22Rv1 (cell line): ENCODE results near the gene B9D1.

Experiments used
- H3K27ac ChIP-seq: fragments of 450-650 bp; 2 replicates; pipeline ENCODE4 v1.5.1; 2017
- ZFX ChIP-seq: fragments of 450-650 bp; IDR thresholded peaks from 2 replicates; pipeline ENCODE4 v1.6.1; 2017; ENCODE audit warnings: antibody characterized with exemption, borderline replicate concordance
- TF ChIP-seq, protein P1 (sequence below): fragments of 450-650 bp; IDR thresholded peaks from 2 replicates; pipeline ENCODE4 v1.5.1; 2017; ENCODE audit warnings: mild to moderate bottlenecking

The B9D1 gene

DNA sequence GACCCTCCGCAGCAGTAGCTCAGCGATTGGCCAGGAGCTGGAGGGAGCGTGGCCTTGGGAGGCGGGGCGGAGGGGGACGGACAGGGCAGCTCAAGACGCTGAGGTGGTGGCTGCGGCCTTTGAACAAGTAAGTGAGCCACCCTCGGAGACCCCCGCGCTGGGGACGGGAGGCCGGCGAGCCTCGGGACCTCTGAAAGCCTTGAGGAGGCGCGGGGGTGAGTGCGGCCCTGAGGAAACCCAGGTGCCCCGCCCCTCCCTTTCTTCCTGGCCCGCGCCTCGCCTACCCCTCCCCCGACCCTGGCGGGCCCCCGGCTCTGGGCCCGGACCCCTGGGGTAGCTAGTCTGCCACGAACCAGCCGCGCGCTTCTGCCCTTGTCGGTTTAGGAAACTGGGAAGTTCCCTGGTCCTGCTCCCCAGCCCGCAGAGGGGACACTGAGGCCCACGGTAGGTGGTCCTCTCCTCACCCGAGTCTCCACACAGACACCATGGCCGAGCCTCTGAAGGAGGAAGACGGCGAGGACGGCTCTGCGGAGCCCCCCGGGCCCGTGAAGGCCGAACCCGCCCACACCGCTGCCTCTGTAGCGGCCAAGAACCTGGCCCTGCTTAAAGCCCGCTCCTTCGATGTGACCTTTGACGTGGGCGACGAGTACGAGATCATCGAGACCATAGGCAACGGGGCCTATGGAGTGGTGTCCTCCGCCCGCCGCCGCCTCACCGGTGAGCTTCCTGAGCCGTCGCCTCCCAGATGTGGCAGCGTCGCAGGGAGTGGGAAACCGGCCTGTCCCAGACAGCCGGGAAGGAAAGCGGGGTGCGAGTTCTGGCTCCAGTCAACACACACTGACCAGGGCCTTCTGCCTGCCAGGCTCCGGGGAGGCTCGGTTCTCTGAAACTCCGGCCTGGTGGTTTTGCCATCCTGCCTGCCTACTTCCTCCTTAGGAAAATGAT, 16.2 kb upstream of the B9D1 start, which contains the start of gene MAPK7:
Gene MAPK7, plus strand, starts transcription at position 83 of the 945 bp plus-strand sequence. Its CDS starts 403 bp downstream, at position 486.
- peak within 1 kb of the TSS; percentile 97 for H3K27ac ChIP-seq
- TF ChIP-seq, protein P1, sequence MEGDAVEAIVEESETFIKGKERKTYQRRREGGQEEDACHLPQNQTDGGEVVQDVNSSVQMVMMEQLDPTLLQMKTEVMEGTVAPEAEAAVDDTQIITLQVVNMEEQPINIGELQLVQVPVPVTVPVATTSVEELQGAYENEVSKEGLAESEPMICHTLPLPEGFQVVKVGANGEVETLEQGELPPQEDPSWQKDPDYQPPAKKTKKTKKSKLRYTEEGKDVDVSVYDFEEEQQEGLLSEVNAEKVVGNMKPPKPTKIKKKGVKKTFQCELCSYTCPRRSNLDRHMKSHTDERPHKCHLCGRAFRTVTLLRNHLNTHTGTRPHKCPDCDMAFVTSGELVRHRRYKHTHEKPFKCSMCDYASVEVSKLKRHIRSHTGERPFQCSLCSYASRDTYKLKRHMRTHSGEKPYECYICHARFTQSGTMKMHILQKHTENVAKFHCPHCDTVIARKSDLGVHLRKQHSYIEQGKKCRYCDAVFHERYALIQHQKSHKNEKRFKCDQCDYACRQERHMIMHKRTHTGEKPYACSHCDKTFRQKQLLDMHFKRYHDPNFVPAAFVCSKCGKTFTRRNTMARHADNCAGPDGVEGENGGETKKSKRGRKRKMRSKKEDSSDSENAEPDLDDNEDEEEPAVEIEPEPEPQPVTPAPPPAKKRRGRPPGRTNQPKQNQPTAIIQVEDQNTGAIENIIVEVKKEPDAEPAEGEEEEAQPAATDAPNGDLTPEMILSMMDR = no peak
- TF ChIP-seq ZFX = no peak

GRCh38 chr17:19377602-19378415, 15.3 kb upstream of the B9D1 start:
- H3K27ac ChIP-seq = peak overlapping the region; percentile 97
- TF ChIP-seq, protein P1 = peak; percentile 6; the same call in 1 of the 2 replicates
- TF ChIP-seq ZFX = no peak

DNA sequence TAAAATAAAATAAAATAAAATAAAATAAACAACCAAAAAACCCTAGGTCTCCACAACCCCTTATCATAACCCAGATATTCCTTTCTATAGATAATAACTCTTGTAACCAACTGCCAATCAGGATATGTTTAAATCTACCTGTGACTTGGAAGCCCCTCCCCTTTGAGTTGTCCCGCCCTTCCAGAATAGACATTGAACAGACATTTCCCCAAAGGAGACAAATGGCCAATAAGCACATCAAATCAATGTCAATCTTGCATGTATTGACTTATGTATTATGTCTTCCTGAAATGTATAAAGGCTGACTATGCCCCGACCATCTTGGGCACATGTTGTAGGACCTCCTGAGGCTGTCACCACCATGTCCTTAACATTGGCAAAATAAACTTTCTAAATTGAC, 14.3 kb upstream of the B9D1 start:
- H3K27ac ChIP-seq = peak overlapping the region; percentile 97
- TF ChIP-seq ZFX = no peak
- TF ChIP-seq, protein P1 = no peak

DNA sequence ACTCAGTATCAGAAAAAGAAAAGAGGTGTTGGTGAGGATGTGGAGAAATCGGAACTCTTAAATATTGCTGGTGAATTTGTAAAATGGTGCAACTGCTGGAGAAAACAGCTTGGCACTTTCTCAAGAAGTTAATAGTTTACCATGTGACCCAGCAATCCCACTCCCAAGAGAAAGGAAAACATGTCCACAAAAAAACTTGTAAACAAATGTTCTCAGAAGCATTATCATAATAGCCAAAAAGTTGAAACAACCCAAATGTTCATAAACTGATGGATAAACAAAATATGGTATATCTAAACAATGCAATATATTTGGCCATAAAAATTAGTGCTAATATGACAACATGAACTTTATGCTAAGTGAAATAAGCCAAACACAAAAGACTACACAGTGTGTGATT, 13.2 kb upstream of the B9D1 start:
- no peak for TF ChIP-seq ZFX
- TF ChIP-seq, protein P1 = no peak
- H3K27ac ChIP-seq = no peak overlapping the region

DNA sequence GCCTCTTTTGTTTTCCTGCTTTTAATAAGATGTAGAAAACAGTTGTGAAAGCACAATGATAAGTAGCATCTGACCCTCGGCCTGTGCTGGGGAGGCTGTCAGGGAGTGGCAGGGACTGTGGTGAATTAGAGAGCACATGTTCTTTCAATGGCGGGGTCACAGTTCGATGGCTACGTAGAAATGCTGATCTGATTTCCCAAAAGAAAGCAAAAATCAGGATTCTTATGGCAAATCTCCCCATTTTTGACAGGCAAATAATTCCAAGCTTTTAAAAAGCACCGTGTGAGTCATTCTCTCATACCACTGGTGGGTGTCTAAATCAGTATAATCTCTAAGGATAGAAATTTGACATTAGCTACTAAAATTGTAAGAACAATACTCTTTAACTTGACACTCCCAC, 11.6 kb upstream of the B9D1 start:
- TF ChIP-seq ZFX = no peak
- TF ChIP-seq, protein P1 = no peak
- H3K27ac ChIP-seq = no peak overlapping the region

DNA sequence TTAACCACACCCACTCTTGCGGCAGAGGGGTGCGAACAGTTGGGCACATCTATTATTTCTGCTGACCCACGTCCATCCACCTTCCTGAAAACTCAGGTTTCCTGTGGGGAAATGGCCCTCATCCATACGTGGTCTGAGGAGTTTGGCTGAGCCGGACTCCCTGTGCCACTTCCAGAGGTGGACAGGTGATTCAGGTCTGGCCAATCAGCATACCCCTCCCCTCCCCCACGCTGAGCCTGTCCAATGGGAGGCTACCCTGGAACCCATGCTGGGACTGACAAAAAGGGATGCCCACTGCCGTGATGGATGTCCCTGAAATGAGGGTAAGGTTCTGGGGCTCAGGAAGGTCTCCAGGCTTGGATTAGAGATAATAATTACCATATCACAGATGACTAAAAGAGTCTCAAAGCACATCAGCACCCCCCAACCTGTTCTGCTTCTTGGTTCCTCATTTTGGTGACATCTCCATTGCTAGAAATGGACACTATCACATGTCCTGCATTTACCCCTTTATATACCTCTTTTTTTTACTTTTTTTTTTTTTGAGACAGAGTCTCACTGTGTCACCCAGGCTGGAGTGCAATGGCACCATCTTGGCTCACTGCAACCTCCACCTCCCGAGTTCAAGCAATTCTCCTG, 10.5 kb upstream of the B9D1 start:
- no peak for TF ChIP-seq ZFX
- TF ChIP-seq, protein P1 = no peak
- H3K27ac ChIP-seq = no peak overlapping the region
